NCI-H345 treated with DMSO at 0.1 percent for 48 hours (cell line): ENCODE measurements around the gene SIGLEC15.
"Not testable (repeated sequence)": the region's sequence is repeated elsewhere in the genome, so short reads cannot be mapped to it uniquely, and the experiment has no call there.

Experiments used
- DNase-seq: peaks from one replicate; lab custom pipeline; 2025; ENCODE audit not compliant: unreplicated experiment; lab: John Stamatoyannopoulos, UW

Gene SIGLEC15

DNA sequence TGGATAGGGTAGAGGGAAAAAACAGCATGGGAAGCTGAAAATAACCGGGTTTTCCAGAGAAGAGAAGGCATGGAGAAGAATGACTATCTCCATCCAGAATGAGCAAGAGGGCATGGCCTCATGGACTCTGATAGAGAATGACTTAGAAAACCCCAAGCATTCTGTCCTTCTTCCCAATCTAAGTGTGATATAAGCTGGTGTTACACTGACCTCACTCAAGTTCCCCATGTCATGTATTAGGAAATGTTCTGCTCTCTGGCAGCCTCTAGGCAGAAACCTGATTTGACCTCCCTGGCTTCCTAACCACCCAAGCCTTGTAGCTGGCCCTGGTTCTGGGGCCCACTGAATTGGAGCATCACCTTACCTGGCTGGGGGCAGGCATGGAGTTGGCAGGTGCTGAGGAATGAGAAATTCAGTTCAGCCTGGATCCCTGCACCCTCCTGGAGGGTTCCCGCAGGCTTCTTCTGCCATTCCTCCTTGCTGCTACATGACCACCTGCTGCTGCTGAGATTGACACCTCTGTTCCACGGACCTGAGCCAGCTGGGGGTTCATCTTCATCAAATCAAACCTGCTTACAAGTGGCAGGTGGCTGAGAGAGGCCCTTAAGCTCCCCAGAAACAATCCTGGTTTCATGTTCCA lies 5.2 kb upstream of the SIGLEC15 start:
- DNase-seq, result no peak

DNA sequence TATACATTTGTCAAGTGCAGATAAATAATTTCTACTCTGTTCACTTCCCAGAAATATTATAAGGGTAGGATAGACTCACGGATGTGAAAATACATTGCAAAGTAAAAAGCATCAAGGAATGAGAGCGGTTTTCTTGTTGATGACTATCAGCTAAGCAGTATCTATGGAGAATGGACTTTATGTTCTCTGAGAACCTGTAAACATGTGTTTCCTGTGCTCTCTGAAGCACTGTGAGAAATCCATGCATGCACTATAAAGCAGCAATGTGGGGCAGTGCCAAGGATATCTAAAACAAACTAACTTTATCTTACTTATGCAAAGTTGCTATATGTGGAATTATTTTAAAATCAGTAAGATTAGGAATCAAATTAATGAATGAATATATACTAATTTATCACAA lies 4.4 kb upstream of the SIGLEC15 start:
- no peak for DNase-seq

DNA sequence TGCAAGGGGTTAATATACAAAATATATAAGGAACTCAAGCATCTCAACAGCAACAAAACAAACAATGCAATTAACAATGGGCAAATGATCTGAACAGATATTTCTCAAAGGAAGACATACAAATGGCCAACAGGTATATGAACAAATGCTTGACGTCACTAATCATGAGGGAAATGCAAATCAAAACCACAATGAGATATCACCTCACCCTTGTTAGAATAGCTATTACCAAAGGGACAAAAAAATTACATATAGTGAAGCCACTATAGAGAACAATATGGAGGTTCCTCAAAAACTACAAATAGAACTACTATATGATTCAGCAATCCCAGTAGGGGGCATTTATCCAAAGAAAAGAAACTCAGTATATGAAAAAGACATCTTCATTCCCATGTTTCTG lies 3.8 kb upstream of the SIGLEC15 start:
- DNase-seq, result no peak

DNA sequence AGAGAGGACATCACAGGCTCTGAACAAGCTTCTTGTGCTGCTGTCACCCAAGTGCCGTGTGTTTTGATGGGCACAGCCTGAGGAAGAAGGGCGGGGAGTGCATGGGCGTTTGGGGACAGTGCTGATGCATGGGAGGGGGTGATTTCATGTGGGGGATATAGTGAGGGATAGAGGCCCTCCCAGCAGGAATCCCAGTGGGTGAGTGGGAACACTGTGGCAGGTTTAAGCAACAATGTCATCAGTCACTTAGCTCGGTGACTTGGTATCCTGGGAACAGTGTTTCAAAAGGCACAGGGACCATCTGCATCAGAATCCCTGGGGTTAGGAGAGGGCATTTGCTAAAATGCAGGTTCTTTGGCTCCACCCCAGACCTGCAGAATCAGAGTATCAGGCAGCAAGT lies 609 bp downstream of the SIGLEC15 start:
- DNase-seq, result no peak

DNA sequence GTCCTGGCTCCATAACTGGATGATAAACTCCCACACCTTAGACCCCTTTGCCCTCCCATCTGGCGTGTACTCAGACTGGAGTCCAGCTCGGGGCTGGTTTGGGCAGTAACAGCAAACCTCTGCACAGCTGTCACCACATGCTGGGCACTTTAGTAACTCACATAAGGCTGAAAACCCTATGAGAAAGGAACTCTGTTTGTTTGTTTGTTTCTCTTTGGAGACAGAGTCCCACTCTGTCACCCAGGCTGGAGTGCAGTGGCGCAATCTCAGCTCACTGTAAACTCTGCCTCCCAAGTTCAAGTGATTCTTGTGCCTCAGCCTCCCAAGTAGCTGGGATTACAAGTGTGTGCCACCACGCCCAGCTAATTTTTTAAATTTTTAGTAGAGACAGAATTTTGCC lies 1.2 kb downstream of the SIGLEC15 start:
- not testable (repeated sequence) for DNase-seq

DNA sequence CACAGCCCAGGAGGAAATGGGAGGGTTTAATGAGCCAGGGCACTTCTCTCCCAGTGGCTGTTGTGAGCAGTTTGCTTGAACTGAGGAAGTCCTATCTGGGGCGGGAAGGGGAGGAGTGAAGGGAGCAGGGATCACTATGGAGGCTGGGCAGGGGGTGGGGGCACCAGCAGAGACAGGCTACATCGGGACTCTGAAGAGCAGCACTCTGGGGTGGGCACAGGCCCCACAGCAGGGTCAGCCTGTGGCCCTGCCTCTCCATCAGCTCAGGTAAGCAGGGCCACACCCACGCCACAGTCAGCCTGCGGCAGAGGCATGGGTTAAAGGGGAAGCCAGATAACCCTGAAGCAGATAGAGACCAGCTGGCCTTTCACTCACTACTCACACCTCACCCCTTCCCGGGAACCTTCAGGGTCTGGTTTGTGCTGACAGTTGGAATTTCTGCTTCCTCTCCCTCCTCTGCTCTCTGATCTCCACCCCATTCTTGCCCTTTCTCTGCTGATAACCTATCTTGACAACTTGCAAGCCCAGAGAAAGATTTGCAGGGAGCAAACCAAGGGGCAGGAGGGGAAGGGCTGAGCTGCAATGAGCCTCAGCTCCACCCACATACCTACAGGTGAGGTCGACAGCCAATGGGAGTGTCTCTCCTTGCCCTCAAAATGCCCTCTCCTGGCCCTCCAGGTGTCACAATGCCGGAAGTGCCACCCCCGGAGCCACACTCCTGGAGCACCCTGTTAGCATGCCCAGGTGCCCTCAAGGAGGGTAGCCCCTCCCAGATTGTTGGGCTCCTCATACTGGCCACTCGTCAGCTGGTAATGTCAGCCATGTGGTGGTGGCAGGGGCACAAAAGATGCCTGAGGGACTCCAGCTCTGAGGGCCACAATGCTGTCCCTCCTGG lies 3.7 kb downstream of the SIGLEC15 start:
- no peak for DNase-seq

DNA sequence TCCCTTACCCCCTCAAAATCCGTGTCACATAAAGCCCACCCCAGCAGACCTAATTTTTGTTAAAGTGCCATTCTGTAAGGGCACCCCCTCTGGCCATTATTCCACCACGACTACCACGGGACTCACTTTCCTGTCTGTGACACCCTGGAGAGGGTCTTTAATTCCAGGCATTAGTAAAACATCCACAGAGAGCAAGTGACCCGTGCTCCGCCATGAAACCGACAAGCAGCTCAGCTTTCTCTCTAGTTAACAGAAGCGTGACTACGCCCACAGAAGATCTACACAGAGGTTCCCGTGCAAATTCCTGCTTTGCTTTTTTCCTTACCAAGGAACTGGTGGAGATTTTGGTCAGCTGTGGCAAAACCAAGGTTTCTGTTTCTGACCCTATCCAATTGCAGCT lies 4.4 kb downstream of the SIGLEC15 start:
- no peak for DNase-seq

DNA sequence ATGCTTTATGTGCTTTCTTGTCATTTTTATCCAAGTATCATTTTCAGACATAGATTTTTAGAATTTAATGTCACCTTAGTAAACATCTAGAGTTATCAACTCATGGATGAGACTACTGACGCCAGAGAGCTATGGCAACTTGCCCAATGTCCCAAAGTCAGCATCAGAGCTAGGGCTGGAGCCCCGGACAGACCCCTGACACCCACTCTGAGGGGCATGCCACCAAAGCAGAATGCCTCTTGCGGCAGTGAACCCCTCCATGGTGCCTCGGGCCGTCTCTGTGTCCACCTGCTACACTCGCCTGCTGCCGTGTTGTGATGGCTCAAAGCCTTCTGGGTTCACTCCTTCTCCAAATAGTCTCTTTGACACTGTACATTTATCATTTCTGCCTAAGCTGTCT lies 5.4 kb downstream of the SIGLEC15 start:
- no peak for DNase-seq

DNA sequence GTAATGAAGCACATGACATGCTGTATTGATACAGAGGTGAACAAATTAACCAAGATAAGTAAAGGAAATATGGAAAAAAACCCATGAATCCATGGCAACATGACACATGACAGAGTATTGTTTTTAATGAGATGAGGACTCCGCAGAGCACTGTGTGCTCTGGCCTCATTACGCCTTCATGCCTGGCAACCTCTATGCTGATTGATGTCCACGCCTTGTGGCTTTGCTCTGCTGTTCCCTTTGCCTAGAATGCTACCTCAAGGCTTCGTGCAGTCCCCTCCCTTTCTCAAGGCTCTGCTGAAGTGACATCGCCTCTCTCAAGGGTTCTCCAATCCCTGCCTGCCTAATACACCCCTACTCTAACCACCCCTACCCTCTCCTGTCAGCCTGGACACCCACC lies 8.4 kb downstream of the SIGLEC15 start:
- no peak for DNase-seq

DNA sequence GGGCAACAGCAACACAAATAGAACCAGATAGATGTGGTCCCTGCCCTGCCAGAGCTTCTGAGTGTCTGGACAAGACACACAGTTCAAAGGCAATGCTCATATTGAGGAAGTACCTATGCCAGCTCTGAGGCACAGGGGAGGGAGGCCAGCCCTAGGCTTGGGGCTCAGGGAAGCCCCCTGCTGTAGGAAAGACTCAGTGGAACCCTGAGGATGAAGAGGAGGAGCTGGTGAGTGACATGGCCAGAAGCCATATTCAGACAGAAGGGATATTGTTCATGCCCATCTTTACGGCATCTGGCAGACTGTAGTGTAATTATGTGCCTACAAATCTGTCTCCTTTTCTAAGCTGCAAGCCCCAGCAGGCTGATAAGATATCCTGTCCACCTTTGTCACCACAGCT lies 8.8 kb downstream of the SIGLEC15 start:
- no peak for DNase-seq

DNA sequence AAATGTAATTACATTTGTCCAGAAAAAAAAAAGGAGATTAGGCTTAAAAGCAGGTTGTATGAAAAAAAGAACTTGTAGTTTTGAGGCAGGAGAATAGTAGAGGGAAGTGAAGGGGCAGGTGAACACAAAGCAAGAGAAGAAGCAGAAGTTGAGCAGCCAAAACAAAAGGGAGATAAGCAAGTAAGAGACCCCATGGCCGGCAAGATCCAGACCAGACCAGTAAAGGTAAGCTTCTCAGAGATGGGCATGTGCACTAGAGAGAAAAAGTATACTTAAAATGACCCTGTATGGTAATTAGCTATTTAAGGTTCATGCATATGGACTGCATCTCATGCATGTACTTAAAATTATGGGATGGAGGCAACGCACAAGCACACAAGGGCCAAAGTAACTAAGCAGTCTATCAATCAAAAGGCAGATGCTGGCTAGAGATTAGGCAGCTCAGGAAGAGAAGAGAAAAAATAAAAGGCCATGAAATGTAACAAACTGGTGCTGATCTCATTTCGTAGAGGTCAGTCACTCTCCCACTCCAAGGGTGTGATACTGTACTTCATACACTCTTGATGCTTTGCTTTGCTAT lies 9.7 kb downstream of the SIGLEC15 start:
- DNase-seq, result no peak

DNA sequence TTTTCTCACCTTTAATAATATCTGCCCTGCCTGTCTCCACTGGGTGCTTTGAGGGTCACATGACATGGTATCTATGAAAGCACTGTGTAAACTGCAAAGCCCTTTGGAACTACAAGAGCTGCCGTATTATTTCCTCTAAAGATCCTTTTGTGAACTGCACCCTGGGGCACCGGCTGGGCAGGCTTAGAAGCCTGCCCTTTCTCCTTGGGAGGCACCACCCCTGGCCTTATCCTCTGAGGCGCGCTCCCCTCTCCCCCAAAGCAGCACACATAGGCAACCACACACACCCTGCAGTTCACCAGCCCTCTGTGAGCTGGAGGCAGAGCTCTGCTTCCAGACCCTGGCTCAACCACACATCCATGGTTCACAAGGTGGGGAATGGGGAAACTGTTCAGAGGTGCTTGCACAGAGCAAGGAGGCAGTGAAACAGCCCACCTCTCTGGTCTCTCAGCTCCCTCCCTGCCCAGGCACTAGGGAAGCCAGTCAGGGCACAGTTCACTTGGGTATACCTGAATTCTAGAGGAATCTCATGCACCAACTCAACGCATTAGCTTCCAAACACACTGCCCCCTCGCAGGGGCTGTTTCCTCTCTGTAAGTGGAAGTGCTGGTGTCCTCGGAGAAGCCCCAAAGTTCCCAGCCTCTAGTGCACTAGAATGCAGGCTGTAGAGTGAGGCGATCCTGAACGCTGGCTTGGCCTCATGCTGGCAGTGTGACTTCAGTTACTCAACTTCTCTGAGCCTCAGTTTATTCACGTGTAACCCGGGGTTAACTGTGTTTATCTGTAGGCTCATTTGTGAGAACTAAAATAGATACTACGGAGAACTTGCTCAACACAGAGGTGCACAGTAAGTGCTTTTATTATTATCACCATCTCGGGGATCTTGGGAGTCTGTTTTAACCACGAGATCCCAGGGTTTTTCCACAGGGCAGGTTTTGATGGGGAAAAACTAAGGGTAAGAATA lies 11.0 kb downstream of the SIGLEC15 start:
- DNase-seq, result peak; percentile 32

DNA sequence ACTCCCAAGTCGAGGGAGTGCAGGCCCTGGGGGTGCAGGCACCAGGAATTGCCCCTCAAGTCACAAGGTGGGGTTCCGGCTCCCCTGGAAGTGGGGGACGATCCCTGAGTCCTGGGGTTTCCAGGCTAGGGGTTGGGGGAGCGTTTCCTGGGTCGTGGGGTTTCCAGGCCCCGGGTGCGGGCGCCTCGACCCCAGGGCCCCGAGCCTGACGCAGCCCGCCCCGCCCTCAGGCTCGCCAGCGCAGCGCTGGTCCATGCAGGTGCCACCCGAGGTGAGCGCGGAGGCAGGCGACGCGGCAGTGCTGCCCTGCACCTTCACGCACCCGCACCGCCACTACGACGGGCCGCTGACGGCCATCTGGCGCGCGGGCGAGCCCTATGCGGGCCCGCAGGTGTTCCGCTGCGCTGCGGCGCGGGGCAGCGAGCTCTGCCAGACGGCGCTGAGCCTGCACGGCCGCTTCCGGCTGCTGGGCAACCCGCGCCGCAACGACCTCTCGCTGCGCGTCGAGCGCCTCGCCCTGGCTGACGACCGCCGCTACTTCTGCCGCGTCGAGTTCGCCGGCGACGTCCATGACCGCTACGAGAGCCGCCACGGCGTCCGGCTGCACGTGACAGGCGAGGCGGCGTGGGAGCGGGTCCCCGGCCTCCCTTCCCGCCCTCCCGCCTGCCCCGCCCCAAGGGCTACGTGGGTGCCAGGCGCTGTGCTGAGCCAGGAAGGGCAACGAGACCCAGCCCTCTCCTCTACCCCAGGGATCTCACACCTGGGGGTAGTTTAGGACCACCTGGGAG lies 12.0 kb downstream of the SIGLEC15 start:
- DNase-seq, result no peak

DNA sequence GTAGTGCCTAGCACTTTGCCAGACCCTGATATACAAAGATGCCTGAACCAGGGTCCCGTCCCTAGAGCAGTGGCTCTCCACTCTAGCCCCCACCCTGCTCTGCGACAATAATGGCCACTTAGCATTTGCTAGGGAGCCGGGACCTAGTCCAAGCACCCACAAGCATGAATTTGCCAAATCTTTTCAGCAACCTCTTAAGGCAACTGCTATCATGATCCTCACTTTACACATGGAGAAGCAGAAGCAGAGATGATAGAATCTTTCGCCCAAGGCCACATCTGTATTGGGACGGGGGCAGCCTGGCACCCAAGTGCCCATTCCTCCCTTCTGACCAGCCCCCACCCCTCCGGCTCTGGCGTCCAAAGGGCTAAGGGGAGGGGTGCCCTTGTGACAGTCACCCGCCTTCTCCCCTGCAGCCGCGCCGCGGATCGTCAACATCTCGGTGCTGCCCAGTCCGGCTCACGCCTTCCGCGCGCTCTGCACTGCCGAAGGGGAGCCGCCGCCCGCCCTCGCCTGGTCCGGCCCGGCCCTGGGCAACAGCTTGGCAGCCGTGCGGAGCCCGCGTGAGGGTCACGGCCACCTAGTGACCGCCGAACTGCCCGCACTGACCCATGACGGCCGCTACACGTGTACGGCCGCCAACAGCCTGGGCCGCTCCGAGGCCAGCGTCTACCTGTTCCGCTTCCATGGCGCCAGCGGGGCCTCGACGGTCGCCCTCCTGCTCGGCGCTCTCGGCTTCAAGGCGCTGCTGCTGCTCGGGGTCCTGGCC lies 13.0 kb downstream of the SIGLEC15 start:
- no peak for DNase-seq

DNA sequence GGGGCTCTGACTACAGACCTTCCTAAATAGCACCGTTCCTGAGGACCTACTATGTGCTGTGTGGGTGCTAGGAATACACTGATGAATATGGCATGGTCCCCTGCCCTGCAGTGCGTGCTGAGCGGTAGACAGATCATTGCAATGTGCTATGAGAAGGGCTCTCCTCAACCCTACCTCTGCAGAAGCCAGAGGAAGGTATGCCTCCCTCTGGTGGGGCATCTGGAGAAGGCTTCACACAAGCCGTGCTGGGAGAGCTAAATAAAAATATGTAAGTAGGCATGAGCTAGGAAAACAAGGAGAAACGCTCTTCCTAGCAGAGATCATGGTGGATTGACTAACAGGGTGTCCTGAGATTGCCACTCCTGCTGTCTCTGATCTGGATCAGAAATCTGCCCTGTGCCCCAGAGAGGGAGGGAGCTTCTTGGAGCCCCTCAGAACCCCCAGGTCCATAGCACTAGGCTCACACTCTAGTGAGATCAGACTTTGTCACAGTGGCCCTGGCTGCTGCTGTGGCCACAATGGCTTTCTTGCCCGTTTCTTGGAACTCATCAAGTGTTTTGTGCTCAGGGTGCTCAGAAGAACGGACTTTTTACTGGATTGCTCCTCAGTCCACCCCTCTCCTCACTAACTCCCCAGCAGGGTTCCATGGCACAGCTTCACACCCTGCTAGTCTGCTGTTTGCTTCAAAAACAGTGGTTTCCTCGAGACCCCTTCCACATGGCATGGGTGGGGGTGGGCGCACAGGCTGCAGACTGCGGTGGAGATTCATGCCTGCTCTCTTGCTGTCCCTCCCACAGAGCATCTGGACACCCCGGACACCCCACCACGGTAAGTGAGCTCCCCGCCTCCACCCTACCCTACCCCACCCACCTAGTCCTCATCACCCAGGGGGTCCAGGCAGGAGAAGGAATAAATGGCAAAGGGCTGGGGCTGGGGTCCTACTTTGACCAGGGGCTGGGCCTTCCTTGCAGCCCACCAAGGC lies 14.2 kb downstream of the SIGLEC15 start:
- no peak for DNase-seq

DNA sequence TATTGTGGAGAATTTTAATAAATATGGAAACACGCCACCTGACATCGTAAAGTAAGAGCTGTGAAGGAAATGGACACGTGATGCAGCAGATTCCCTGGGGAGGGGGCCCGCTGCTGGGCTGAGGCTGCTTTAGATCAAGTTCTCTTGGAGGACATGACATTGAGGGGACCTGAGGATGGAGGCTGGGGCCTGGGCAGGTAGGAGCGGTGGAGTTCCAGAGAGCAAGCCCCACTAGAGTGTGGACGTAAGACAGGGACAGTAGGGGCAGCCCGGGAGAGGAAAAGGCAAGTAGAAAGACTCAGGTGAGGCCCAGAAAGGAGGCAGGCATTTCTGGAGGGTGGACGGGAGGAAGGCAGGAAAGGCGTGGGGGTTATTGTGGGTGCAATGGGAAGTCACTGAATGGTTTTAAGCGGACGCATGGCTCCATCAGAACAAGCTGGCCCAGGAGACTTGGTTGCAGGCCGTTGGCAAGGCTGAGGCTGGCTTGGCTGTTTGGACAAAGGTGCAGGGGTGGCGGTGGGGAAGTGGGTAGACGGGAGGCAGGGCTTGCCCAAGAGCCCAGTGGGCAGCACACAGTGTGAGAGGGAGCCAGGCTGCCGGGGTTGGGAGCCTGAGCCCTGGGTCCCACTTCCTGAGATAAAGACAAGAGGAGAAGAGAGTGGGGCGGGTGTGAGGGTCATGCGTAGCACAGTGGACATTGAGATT lies 15.7 kb downstream of the SIGLEC15 start:
- no peak for DNase-seq

DNA sequence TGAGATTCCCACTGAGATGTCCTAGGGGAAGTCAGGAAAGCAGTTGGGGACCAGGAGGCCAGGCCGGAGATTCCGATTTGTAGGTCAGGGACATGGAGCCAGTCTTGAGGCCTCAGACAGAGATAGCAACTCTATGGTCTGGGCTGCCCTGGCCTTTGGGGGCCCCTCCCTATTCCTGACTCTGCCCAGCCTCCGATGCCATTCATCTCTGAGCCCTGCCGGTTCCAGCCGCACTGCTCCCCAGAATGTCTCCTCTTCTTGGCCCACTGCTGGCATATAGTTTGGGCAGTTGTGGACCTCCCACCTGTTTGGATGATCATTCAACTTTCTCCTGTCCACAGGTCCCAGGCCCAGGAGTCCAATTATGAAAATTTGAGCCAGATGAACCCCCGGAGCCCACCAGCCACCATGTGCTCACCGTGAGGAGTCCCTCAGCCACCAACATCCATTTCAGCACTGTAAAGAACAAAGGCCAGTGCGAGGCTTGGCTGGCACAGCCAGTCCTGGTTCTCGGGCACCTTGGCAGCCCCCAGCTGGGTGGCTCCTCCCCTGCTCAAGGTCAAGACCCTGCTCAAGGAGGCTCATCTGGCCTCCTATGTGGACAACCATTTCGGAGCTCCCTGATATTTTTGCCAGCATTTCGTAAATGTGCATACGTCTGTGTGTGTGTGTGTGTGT lies 16.4 kb downstream of the SIGLEC15 start:
- DNase-seq, result no peak
